SK-N-MC (cell line): Measurements from ENCODE around the gene PRICKLE4.
"Not testable (repeated sequence)": the region's sequence is repeated elsewhere in the genome, so short reads cannot be mapped to it uniquely, and the experiment has no call there.

Source experiments
- DNase-seq: peaks from one replicate; pipeline ENCODE4 v3.0.0-alpha.2; 2011; ENCODE audit warnings: low read depth, low spot score
- H3K27ac ChIP-seq: fragments of 200-600 bp; sonication (generic); 2 replicates; pipeline ENCODE4 v1.5.1; 2016; ENCODE audit warnings: mixed run types
- H3K36me3 ChIP-seq: fragments of 200-600 bp; sonication (generic); 2 replicates; pipeline ENCODE4 v1.6.1; 2017; ENCODE audit warnings: antibody characterized with exemption, low read length, mixed read lengths; ENCODE audit not compliant: insufficient read depth
- H3K4me3 ChIP-seq: fragments of 200-600 bp; sonication (generic); 2 replicates; pipeline ENCODE4 v1.5.1; 2016
- H3K9ac ChIP-seq: fragments of 200-600 bp; sonication (generic); 2 replicates; pipeline ENCODE4 v1.8.0; 2017; ENCODE audit warnings: mixed run types, mixed read lengths; ENCODE audit not compliant: insufficient read length
- H3K9me3 ChIP-seq: fragments of 200-600 bp; sonication (generic); 2 replicates; pipeline ENCODE4 v1.6.1; 2017; ENCODE audit warnings: low read depth, mild to moderate bottlenecking, antibody characterized with exemption, low read length, moderate library complexity, mixed read lengths
- EZH2 ChIP-seq: fragments of 200-600 bp; sonication (generic); IDR thresholded peaks from one replicate; pipeline ENCODE4 v1.6.1; 2017; ENCODE audit warnings: antibody characterized with exemption
- FOXP2 ChIP-seq: optimal IDR thresholded peaks from 2 replicates; pipeline ENCODE3; 2011; ENCODE audit warnings: mild to moderate bottlenecking, moderate library complexity; ENCODE audit not compliant: insufficient read depth; ENCODE audit errors: extremely low read length, control extremely low read depth
- POLR2AphosphoS5 ChIP-seq: IDR thresholded peaks from 2 replicates; pipeline ENCODE4 v1.6.1; 2012; ENCODE audit warnings: mild to moderate bottlenecking, low read depth, low read length, borderline replicate concordance

The PRICKLE4 gene

GRCh38 chr6:41756354-41756753 lies 24.2 kb upstream of the PRICKLE4 start:
- H3K36me3 ChIP-seq = no peaks in the 10 kb centered on the region
- H3K9me3 ChIP-seq = no peaks in the 10 kb centered on the region
- H3K9ac ChIP-seq = no peak overlapping the region
- DNase-seq = no peak
- H3K4me3 ChIP-seq = no peak overlapping the region
- H3K27ac ChIP-seq = no peak overlapping the region
- TF ChIP-seq EZH2 = no peak
- TF ChIP-seq POLR2AphosphoS5 = no peak
- TF ChIP-seq FOXP2 = no peak

DNA sequence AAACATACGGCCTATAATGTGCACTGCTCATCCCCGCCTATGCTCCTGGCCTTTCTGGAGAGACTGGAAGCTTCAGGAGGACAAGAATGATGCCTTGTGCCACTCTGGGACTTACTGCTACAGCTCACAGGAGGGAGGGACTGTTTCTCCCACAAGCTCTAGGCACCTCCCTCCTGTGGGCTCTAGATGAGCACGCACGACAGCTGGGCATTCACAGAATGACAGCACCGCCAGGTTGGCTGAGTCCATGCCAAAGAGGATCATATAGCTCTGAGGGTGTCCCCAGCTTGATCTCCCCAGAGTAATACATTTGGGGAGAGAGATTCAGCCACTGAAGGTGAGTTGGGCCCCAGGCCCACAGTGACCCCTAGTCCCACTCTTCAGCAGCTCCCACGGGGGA lies 23.3 kb upstream of the PRICKLE4 start:
- Histone ChIP-seq H3K9me3 (no peaks in the 10 kb centered on the region), H3K36me3 (no peaks in the 10 kb centered on the region), H3K27ac (no peak overlapping the region), H3K4me3 (no peak overlapping the region), H3K9ac (no peak overlapping the region)
- no peak for DNase-seq
- TF ChIP-seq EZH2 = no peak
- TF ChIP-seq POLR2AphosphoS5 = no peak
- no peak for TF ChIP-seq FOXP2

DNA sequence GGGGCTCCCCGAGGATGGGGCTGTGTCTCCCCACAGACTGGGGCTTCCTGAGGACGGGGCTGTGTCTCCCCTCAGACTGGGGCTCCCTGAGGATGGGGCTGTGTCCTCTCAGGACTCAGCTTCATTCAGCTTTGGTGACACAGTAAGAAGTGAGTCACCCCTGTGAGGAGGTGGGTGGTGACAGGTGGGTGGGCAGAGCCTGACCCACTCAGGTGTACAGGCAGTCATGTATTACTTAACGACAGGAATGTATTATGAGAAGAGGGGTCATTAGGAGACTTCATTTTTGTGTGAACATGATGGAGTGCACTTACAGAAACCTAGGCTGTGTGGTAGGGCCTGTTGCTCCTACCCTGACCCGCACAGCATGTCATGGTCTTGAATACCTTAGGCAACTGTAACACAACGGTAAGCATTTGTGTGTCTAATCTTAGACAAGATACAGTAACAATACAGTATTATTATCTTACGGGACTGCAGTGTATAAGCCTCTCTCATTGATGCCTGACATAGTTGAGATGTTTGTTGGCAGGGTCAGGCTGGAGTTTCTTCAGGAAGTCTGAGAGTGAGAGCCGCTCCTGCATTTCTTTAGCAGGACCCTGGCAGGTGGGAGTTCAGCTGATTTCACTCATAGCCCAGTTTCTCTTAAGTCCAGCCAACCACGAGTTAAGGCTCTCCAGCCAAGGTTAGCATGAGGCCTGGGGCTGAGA lies 22.5 kb upstream of the PRICKLE4 start:
- Histone ChIP-seq H3K36me3 (no peaks in the 10 kb centered on the region), H3K4me3 (no peak overlapping the region), H3K9ac (no peak overlapping the region), H3K9me3 (no peaks in the 10 kb centered on the region), H3K27ac (no peak overlapping the region)
- DNase-seq = no peak
- TF ChIP-seq POLR2AphosphoS5 (no peak), FOXP2 (no peak), EZH2 (no peak)

DNA sequence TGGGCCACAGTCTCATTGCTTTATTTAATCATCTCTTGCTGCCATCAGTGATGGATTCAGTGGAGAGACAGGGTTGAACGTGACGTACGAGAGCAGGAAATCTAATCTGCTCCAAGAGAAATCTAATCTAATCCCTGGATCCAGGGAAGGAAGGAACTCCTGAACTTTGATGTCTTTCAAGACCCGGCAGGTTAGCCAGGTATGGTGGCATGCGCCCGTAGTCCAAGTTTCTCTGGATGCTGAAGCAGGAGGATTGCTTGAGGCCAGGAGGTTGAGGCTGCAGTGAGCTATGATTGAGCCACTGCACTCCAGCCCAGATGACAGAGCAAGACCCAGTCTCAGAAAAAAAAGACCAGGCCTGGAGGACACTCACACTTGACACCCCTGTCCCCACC lies 21.9 kb upstream of the PRICKLE4 start:
- Histone ChIP-seq H3K27ac (no peak overlapping the region), H3K9me3 (no peaks in the 10 kb centered on the region), H3K9ac (no peak overlapping the region), H3K4me3 (no peak overlapping the region), H3K36me3 (no peaks in the 10 kb centered on the region)
- DNase-seq = no peak
- TF ChIP-seq FOXP2 (no peak), EZH2 (no peak), POLR2AphosphoS5 (no peak)

DNA sequence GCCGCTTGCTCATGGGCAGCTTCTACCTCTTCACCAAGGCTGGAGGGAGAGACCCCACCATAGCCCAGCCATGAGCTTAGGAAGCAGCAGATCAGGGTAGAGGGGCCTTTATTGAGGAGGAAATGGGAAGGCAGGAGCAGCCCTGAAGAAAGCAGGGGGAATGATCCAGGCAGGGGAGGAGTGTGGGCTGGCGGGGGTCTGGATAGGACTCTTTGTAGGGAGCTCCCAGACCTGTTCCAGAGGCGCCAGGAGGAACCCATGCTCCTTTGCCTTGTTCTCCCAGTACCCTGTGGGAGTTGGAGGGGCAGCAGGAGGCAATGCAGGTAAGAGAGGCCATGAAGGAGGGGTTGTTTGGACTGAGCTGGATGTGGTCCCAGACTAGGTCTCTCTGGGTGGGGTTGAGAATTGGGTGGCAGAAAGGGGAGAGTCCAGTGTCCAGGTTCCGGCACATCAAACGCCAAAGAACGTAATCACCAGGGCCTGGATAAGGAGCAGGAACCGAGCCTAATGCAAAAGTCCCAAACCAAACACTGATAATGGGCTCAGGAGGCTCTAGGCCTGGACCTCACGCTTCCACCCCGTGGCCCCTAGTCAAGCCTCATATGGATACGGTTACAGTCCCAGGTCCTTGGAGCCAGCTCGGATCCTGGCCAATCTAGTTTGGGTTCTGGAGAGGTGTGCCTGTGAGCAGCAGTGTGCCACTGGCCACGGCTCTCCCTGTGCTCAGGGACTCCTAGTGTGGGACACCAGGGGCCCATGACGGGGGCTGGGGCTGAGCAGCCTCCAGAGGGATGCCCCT lies 21.3 kb upstream of the PRICKLE4 start:
- TF ChIP-seq EZH2 (no peak), FOXP2 (no peak), POLR2AphosphoS5 (no peak)
- Histone ChIP-seq H3K9ac (no peak overlapping the region), H3K9me3 (no peaks in the 10 kb centered on the region), H3K4me3 (no peak overlapping the region), H3K36me3 (no peaks in the 10 kb centered on the region), H3K27ac (no peak overlapping the region)
- DNase-seq = no peak

- H3K27ac ChIP-seq = no peak overlapping the region
- no peak overlapping the region for H3K4me3 ChIP-seq
- no peaks in the 10 kb centered on the region for H3K36me3 ChIP-seq
- TF ChIP-seq FOXP2 = no peak
- TF ChIP-seq EZH2 = no peak
- TF ChIP-seq POLR2AphosphoS5 = no peak
- DNase-seq = no peak
- no peak overlapping the region for H3K9ac ChIP-seq
- no peaks in the 10 kb centered on the region for H3K9me3 ChIP-seq
Observed at GRCh38 chr6:41759905-41760579, 20.5 kb upstream of the PRICKLE4 start.

DNA sequence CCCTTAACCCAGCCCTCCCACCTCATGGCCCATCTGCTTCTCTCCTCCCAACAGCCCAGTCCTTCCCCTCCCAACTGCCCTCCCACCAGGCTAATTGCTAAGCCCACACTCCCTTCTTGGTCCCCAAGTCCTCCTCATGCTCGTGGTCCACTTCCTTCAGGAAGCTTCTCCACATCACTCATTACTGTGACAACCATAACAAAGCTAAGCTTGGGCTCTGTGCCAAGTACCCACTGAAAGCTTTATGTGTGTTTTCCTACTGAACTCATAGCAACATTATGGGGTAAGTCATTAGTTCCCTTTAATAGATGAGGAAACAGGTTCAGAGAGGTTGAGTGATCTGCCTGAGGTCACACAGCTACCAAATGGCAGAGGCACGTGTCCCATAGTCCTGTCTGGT lies 17.1 kb upstream of the PRICKLE4 start:
- Histone ChIP-seq H3K36me3 (no peaks in the 10 kb centered on the region), H3K4me3 (no peak overlapping the region), H3K27ac (no peak overlapping the region), H3K9ac (no peak overlapping the region), H3K9me3 (no peaks in the 10 kb centered on the region)
- no peak for DNase-seq
- TF ChIP-seq FOXP2 (no peak), EZH2 (no peak)

DNA sequence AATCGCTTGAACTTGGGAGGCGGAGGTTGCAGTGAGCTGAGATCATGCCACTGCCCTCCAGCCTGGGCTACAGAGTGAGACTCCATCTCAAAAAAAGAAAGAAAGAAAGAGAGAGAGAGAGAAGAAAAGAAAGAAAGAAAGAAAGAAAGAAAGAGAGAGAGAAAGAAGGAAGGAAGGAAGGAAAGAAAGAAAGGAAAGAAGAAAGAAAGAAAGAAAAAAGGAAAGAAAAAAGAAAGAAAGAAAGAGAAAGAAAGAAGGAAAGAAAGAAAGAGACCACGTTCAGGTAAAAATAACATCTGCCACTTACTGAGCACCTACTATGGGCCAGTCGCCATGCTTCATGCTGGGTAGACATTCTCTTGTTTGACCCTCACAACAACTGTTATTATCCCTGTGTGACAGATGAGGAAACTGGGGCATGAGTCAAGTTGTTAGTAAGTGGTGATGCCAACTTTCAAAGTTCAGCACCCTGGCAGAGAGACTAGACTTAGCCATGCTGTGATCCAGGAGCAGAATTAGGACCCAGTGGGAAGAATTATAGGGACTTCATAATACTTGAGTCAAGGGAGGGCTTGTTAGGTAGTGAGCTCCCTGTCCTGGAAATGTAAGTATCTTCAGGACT lies 14.4 kb upstream of the PRICKLE4 start:
- H3K27ac ChIP-seq, H3K4me3 ChIP-seq, H3K9ac ChIP-seq, DNase-seq, H3K9me3 ChIP-seq, H3K36me3 ChIP-seq: not testable (repeated sequence)
